Measurements from ENCODE around the gene PEX5.

PEX5 gene

GRCh38 chr12:7151532-7151931 is 38.0 kb upstream of the PEX5 start:
- POLR2A ChIA-PET = no interaction called here
- no peak overlapping the region for H3K4me3 ChIP-seq (ENCODE audit: low read depth, low read length)
- no peak for DNase-seq (ENCODE audit: low read depth, low spot score)
- TF ChIP-seq CTCF (IDR thresholded peaks at IDR 0.05; ENCODE audit: insufficient read depth, low read length, missing control alignments) = no peak
- CTCF ChIA-PET = interaction anchor here (1.6 to 1.7 kb wide), 2 partner anchors 10 to 38 kb away, joined by 5 to 13 read pairs; partner anchors contain the start of gene PEX5

- DNase-seq (ENCODE audit: low read depth, low spot score) = no peak
- CTCF ChIA-PET = interaction anchor here (1.3 to 7.3 kb wide), 3 partner anchors 9 to 39 kb away, joined by 6 to 151 read pairs (median 10); no protein-coding TSS in a partner anchor
- H3K4me3 ChIP-seq (ENCODE audit: low read depth, low read length) = no peak overlapping the region
- TF ChIP-seq CTCF (IDR thresholded peaks at IDR 0.05; ENCODE audit: insufficient read depth, low read length, missing control alignments) = no peak
- POLR2A ChIA-PET = no interaction called here
These were observed 36.7 kb upstream of the PEX5 start for GRCh38 chr12:7152818-7153217.

- H3K4me3 ChIP-seq (ENCODE audit: low read depth, low read length) = no peak overlapping the region
- TF ChIP-seq CTCF (IDR thresholded peaks at IDR 0.05; ENCODE audit: insufficient read depth, low read length, missing control alignments) = no peak
- CTCF ChIA-PET = interaction anchor here (1.3 to 7.3 kb wide), 3 partner anchors 9 to 61 kb away, joined by 4 to 151 read pairs (median 10); partner anchors contain the start of gene C1R
- no peak for DNase-seq (ENCODE audit: low read depth, low spot score)
- POLR2A ChIA-PET = no interaction called here
These were observed 35.4 kb upstream of the PEX5 start for GRCh38 chr12:7154042-7154441.

- CTCF ChIA-PET = interaction anchor here (1.0 to 7.3 kb wide), 5 partner anchors 8 to 42 kb away, joined by 3 to 151 read pairs (median 8); partner anchors contain the start of gene PEX5
- TF ChIP-seq CTCF (IDR thresholded peaks at IDR 0.05; ENCODE audit: insufficient read depth, low read length, missing control alignments) = no peak
- no peak for DNase-seq (ENCODE audit: low read depth, low spot score)
- POLR2A ChIA-PET = interaction anchor here (0.5 kb wide), 1 partner anchor 217 kb away, joined by 3 read pairs; no protein-coding TSS in a partner anchor
- H3K4me3 ChIP-seq (ENCODE audit: low read depth, low read length) = no peak overlapping the region
These were observed 34.5 kb upstream of the PEX5 start for GRCh38 chr12:7154901-7155470.

GRCh38 chr12:7155471-7156034 is 33.9 kb upstream of the PEX5 start:
- TF ChIP-seq CTCF (IDR thresholded peaks at IDR 0.05; ENCODE audit: insufficient read depth, low read length, missing control alignments) = no peak
- CTCF ChIA-PET = interaction anchor here (1.0 to 7.3 kb wide), 4 partner anchors 9 to 42 kb away, joined by 3 to 151 read pairs (median 8); partner anchors contain the start of gene PEX5
- POLR2A ChIA-PET = interaction anchor here (0.5 kb wide), 1 partner anchor 218 kb away, joined by 3 read pairs; no protein-coding TSS in a partner anchor
- DNase-seq (ENCODE audit: low read depth, low spot score) = no peak
- H3K4me3 ChIP-seq (ENCODE audit: low read depth, low read length) = no peak overlapping the region

Data from AG04449 (cell line).